Measurements from ENCODE around the gene SLIT3.

Gene SLIT3

GRCh38 chr5:168813184-168813968 is 487.6 kb downstream of the SLIT3 start:
- no peak for DNase-seq

DNA sequence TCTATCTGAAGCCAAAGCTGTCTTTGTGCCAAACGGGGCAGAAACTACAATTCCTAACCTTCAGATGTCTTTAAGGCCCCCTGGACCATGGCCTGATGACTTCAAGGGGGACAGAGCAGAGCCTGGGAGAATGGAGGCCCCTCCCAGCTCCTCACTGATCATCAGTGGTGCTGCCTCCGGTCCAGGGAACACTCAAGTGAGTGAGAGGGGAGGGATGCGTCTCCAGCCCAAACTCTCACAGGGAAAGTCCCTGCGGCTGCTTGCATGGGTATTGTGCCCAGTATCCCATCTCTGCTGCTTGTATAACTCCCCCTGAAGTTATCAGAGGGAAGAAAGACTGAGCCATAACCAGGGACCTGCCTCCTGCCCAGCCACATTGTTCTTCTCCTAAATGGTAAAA is 490.3 kb downstream of the SLIT3 start:
- DNase-seq: no peak

DNA sequence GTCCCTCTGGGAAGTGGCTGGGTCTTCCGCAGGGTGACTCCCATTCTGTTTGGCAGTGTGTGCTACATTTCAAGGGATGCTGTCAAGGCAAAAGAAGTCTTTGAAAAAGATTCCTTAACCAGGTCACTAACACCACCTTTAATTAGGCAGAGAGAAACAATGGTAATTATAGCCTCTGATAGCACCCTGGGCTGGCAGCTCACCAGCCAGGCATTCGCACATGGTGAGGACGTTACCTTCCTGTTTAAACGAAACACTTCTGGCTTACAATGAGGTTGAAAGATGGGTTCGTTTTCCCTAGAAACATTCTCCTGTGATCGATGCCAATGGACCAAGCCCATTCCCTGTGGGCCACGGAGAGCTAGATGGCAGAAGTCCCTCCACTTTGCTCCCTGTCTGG is 491.7 kb downstream of the SLIT3 start:
- DNase-seq: no peak

GRCh38 chr5:168808051-168808616 is 492.8 kb downstream of the SLIT3 start:
- DNase-seq: no peak

- DNase-seq: no peak
Observed at GRCh38 chr5:168807287-168807686, 493.7 kb downstream of the SLIT3 start.

- DNase-seq: no peak
Observed at GRCh38 chr5:168803541-168803940, 497.4 kb downstream of the SLIT3 start.

DNA sequence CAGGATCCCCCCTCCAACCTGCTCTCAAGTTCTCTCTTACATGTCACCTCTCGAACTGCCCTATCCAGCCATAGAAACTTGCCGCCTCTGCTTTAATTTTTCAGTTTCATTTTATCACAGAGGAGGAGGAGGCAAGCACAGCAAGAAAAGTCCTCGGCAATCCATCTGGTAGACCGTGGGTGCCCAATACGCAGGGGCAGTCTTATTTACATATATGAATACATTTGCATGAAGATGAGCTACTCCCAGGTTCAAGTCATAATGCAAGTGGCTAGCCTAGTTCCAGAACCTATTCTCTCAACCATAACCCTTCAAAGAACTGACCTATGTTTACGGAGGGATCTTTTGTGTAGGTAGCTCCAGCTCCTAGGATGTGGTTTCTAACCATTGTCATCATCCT is 498.6 kb downstream of the SLIT3 start:
- no peak for DNase-seq

- no peak for DNase-seq
Observed at GRCh38 chr5:168801567-168801966, 499.4 kb downstream of the SLIT3 start.

- no peak for DNase-seq
Observed at GRCh38 chr5:168800701-168801100, 500.2 kb downstream of the SLIT3 start.

DNA sequence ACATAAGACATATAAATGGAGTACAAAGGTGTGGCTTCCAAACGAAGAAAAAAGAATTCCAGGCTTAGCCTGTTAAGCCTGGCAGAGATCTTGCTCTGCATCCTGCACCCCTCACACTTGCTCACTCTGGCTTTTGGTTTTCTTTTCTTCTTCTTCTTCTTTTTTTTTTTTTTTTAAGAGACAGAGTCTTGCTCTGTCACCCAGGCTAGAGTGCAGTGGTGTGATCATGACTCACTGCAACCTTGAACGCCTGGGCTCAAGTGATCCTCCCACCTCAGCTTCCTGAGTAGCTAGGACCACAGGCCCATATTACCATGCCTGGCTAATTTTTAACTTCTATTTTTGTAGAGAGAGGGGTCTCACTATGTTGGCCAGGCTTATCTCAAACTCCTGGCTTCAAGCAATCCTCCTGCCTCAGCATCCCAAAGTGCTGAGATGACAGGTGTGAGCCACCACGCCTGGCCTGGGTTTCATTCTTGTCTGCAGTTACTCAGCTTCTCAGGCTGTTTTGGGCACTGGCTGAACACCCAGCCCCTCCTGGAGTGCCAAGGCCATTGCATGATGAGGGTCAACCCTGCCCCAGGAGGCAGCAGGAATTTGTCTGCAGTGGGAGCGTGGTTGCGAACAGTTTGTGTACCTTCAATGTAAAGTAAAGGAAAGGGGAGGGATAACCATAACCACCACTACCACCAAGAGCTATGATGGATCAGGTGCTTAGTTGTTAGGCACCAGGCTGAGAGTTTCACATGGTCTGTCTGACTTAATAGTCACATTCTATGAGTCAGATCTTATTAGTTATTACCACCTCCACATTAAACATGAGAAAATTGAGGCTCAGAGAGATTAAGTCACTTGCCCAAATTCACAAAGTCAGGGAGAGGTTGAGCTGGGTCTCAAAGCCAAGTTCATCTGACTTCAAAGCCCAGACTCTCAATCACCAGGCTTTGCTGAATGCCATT is 502.6 kb downstream of the SLIT3 start:
- no peak for DNase-seq

- no peak for DNase-seq
Observed at GRCh38 chr5:168796593-168797580, 504.1 kb downstream of the SLIT3 start.

GRCh38 chr5:168796000-168796399 is 504.9 kb downstream of the SLIT3 start:
- no peak for DNase-seq

DNA sequence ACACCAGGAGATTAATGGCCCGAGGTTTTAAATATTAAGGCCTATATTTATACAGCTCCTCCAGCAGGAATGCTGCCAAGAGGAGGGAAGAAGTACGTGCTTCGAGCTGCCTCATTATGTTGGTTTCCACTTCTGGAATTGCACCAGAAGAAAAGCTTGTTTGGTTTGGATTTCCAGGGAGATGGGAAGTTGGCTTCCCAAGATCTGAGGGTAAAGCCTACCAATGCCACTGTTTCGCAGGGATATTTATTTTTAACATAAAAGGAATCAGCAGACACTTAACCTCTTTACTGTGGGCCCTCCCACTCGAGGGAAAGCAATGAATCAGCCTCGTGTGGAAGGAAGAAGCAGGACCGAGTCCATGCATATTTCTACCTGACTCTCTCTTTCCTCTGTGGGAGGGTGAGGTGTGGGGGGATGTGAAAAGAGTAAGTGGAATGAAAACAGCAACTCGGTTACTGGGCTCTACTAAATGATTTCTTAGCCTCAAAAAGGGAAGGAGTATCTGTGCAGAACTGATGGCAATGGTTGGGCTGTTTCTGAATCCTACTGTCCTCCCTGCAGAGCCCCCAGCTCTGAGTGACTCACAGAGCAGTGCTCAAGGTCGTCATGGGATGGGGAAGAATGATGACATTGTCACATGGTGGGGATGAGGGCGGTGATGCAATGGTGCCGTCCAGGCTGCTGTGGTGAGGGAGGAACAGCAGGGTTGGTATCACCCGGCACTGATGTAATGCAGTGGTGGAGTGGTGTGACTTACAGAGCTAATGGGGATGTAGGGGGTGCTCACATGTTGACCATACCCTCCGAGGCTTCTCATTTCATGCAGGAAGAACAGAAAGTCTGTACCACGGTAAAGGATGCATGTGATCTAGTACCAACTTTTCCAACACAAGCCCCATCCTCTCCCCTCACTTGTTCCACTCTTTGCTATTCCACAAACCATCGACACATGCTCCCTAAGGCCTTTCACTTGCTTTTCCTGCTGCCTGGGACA is 506.8 kb downstream of the SLIT3 start:
- no peak for DNase-seq

- no peak for DNase-seq
Observed at GRCh38 chr5:168792678-168793077, 508.3 kb downstream of the SLIT3 start.

DNA sequence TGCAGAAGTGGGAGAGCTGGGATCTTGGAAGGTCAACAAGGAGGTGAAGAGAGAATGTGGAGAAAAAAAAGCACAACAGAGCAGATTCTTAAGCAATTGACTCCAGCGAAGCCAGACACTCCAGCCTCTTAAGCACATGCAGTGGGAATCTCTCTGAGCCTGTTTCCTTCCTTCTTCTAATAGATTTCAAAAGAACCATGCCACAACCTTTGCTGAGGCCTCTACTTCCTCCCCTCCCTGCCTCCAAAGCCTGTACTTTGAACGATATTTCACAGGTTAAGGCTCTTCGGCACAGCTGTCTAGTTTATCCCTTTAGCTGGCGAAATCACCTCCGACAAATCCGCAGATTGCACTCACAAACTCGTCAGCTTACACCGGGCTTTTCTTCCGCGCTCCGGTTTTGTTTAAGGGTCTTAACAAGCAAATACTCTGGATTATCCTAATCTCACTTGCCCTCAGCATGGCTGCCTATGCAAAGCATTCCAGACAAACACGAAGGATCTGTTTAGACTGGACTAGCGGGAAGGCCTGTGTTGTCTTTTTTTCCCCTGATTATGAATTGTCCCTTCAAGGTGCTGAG is 510.2 kb downstream of the SLIT3 start:
- DNase-seq: no peak

GRCh38 chr5:168790002-168790635 is 510.8 kb downstream of the SLIT3 start:
- no peak for DNase-seq

GRCh38 chr5:168788786-168789185 is 512.2 kb downstream of the SLIT3 start:
- DNase-seq: no peak

DNA sequence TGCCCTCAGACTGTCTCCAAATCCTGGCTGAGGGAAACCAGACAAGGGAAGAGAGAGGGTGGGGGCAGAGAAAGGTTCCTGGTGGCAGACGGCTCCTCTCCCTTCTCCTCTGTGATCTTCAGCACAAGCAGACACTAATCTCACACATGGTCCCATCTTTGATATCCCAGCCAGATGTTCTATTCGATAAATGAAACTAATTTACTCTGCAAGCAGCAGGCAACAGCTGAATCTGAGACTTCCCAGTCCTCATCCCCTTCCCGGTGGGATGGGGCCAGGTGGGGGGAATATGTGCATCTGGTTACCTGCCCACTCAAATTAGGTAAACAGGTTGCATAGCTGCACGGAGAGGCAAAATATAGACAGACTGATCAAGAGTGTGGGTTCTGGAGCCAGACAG is 512.8 kb downstream of the SLIT3 start:
- DNase-seq: no peak

DNA sequence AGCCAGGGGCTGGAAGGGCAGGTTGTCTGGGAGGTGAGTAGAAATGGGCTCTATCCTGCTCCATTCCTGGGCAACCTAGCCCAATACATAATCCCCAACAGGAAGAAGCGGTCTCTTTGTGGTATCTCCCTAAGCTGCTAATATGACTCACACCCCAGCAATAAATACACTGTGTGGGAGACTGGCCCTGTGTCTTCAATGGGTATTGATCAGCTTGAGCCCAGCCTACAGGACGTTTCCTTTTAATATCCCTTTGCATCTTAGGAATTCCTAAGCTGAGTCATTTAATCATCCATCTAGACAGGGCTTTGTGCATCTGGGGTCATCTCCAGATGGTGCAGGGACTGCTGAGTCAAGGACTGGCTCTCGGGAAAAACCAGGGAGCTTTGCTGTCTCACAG is 514.8 kb downstream of the SLIT3 start:
- DNase-seq: no peak

DNA sequence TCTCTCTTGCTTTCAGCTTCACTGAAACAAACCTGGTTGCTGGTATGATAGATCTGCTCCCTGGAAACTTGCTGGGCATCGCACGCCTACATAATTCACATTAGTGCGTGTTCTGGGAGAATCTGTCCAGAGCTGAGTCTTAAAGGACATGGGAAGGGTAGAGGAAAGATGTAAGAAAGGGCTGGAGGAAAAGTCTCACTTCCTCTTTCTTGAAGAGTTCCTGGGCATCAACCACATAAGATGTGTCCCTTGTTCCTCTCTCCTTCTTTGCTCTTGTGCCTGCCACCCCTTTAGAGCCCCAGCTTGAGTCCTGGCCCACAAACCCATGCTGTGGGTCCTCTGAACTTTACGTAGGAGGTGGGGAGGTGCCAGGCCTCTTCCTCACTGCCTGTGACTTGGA is 516.5 kb downstream of the SLIT3 start:
- DNase-seq: no peak

All from GF-D8 (cell line).